BLaER1 (cell line): ENCODE results near the gene DNAJB13.

ENCODE experiments used
- H3K27ac ChIP-seq: shearing (Covaris generic); formaldehyde crosslinking; 2 replicates; pipeline ENCODE4 v1.8.1; 2022
- H3K27me3 ChIP-seq: shearing (Covaris generic); formaldehyde crosslinking; 2 replicates; pipeline ENCODE4 v1.8.1; 2022
- H3K36me3 ChIP-seq: shearing (Covaris generic); formaldehyde crosslinking; 2 replicates; pipeline ENCODE4 v1.8.1; 2022
- H3K4me1 ChIP-seq: shearing (Covaris generic); formaldehyde crosslinking; 2 replicates; pipeline ENCODE4 v1.8.1; 2022
- H3K4me2 ChIP-seq: shearing (Covaris generic); formaldehyde crosslinking; 2 replicates; pipeline ENCODE4 v1.8.1; 2022
- H3K4me3 ChIP-seq: shearing (Covaris generic); formaldehyde crosslinking; 2 replicates; pipeline ENCODE4 v1.8.1; 2022
- H3K9ac ChIP-seq: shearing (Covaris generic); formaldehyde crosslinking; 2 replicates; pipeline ENCODE4 v1.8.1; 2022
- H3K9me3 ChIP-seq: shearing (Covaris generic); formaldehyde crosslinking; 2 replicates; pipeline ENCODE4 v1.8.1; 2022
- H4K20me1 ChIP-seq: shearing (Covaris generic); formaldehyde crosslinking; 2 replicates; pipeline ENCODE4 v1.8.1; 2022
- Cebpa-rat ChIP-seq: shearing (Covaris generic); IDR thresholded peaks from 2 replicates; pipeline ENCODE4 v1.8.1; 2022

The DNAJB13 gene

GRCh38 chr11:73997120-73997770, 46.4 kb downstream of the DNAJB13 start:
- Histone ChIP-seq H3K36me3 (peaks cover 4% of the 10 kb centered on the region; the same call in 1 of the 2 replicates), H3K27me3 (no peaks in the 10 kb centered on the region), H4K20me1 (no peaks in the 10 kb centered on the region), H3K9ac (no peak overlapping the region), H3K4me1 (peaks cover 39% of the 10 kb centered on the region), H3K4me2 (peak overlapping the region; percentile 39), H3K27ac (no peak overlapping the region), H3K9me3 (no peaks in the 10 kb centered on the region), H3K4me3 (no peak overlapping the region)
- TF ChIP-seq Cebpa-rat = no peak

DNA sequence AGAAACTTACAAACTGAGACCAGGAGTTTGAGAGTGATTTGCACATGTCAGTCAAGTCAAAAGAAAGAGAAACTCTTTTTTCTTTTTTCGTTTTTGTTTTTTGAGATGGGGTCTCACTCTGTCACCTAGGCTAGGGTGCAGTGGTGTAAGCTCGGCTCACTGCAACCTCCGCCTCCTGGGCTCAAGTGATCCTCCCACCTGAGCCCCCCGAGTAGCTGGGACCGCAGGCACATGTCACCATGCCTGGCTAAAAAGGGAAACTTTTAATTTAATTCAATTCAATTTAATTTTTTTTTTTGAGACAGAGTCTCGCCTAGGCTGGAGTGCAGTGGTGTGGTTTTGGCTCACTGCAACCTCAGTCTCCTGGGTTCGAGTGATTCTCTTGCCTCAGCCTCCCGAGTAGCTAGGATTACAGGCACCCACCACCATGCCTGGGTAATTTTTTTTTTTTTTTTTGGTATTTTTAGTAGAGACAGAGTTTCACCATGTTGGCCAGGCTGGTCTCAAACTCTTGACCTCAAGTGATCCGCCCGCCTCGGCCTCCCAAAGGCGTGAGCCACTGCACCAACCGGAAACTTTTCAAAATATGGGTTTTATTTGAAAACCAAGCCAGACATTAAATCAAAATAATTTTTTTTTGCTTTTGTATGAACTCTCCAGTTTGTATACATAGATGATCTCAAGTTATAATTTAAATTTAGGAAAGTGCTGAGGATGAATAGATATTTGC, 48.2 kb downstream of the DNAJB13 start:
- no peak overlapping the region for H3K9ac ChIP-seq
- H4K20me1 ChIP-seq = no peaks in the 10 kb centered on the region
- H3K4me2 ChIP-seq = no peak overlapping the region
- no peak overlapping the region for H3K4me3 ChIP-seq
- peaks cover 17% of the 10 kb centered on the region for H3K36me3 ChIP-seq
- no peaks in the 10 kb centered on the region for H3K27me3 ChIP-seq
- no peak overlapping the region for H3K27ac ChIP-seq
- peaks cover 39% of the 10 kb centered on the region for H3K4me1 ChIP-seq
- no peaks in the 10 kb centered on the region for H3K9me3 ChIP-seq
- TF ChIP-seq Cebpa-rat = no peak

- peaks cover 22% of the 10 kb centered on the region for H3K36me3 ChIP-seq
- no peaks in the 10 kb centered on the region for H3K9me3 ChIP-seq
- H3K9ac ChIP-seq = no peak overlapping the region
- TF ChIP-seq Cebpa-rat = no peak
- no peak overlapping the region for H3K4me2 ChIP-seq
- H4K20me1 ChIP-seq = no peaks in the 10 kb centered on the region
- H3K4me1 ChIP-seq = peaks cover 37% of the 10 kb centered on the region
- no peaks in the 10 kb centered on the region for H3K27me3 ChIP-seq
- H3K27ac ChIP-seq = no peak overlapping the region
- no peak overlapping the region for H3K4me3 ChIP-seq
Measured at GRCh38 chr11:73999581-74000306, 48.9 kb downstream of the DNAJB13 start.

- no peaks in the 10 kb centered on the region for H3K9me3 ChIP-seq
- H3K4me1 ChIP-seq = peaks cover 33% of the 10 kb centered on the region
- no peak for TF ChIP-seq Cebpa-rat
- no peak overlapping the region for H3K27ac ChIP-seq
- no peaks in the 10 kb centered on the region for H4K20me1 ChIP-seq
- H3K4me3 ChIP-seq = no peak overlapping the region
- no peak overlapping the region for H3K9ac ChIP-seq
- H3K4me2 ChIP-seq = no peak overlapping the region
- no peaks in the 10 kb centered on the region for H3K27me3 ChIP-seq
- peaks cover 22% of the 10 kb centered on the region for H3K36me3 ChIP-seq
Measured at GRCh38 chr11:74000307-74001133, 49.7 kb downstream of the DNAJB13 start.

- Histone ChIP-seq H3K4me3 (no peak overlapping the region), H3K9ac (no peak overlapping the region), H3K9me3 (no peaks in the 10 kb centered on the region), H4K20me1 (no peaks in the 10 kb centered on the region), H3K36me3 (peaks cover 22% of the 10 kb centered on the region), H3K27ac (no peak overlapping the region), H3K4me1 (peaks cover 21% of the 10 kb centered on the region), H3K27me3 (no peaks in the 10 kb centered on the region), H3K4me2 (no peak overlapping the region)
- no peak for TF ChIP-seq Cebpa-rat
Measured at GRCh38 chr11:74001822-74002286, 51.0 kb downstream of the DNAJB13 start.

- H3K4me2 ChIP-seq = no peak overlapping the region
- H3K27me3 ChIP-seq = no peaks in the 10 kb centered on the region
- no peak for TF ChIP-seq Cebpa-rat
- no peak overlapping the region for H3K9ac ChIP-seq
- peaks cover 22% of the 10 kb centered on the region for H3K36me3 ChIP-seq
- H3K4me1 ChIP-seq = peaks cover 13% of the 10 kb centered on the region
- H3K27ac ChIP-seq = no peak overlapping the region
- no peaks in the 10 kb centered on the region for H3K9me3 ChIP-seq
- no peak overlapping the region for H3K4me3 ChIP-seq
- H4K20me1 ChIP-seq = no peaks in the 10 kb centered on the region
Measured at GRCh38 chr11:74002832-74003231, 52.0 kb downstream of the DNAJB13 start.

DNA sequence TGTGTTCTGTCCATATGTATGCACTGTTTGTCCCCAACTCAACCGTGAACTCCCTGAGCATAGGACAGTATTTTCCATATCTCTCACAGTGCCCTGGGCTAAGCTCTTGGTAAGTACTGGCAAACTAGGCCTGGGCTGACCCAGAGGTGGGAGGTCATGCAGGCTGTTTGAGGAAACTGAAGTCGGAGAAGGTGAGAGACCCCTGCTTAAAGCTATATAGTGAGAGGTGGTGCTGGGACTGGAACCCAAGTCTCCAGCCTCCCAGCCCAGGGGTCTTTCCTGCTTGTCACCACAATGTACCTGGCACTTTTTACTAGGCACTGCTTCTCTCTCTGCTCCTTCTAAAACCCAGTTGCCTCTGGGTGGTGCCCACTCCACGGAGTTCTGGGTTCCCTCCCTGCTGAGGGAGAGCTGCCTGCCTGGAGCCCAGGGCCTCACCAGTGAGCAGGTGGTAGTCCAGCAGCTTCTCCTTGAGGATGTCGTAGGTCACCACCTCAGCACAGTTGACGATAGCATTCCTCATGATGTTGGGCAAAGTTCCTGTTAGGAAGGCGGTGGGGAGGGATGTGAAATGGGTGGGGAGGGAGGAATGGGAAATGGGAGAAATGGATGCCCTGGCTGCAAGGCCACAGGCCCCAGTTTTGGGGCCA, 53.3 kb downstream of the DNAJB13 start:
- Histone ChIP-seq H3K27me3 (no peaks in the 10 kb centered on the region), H3K9ac (no peak overlapping the region), H3K36me3 (peaks cover 22% of the 10 kb centered on the region), H3K9me3 (no peaks in the 10 kb centered on the region), H3K27ac (no peak overlapping the region), H4K20me1 (no peaks in the 10 kb centered on the region), H3K4me1 (peaks cover 25% of the 10 kb centered on the region), H3K4me3 (no peak overlapping the region), H3K4me2 (no peak overlapping the region)
- no peak for TF ChIP-seq Cebpa-rat

- Histone ChIP-seq H4K20me1 (no peaks in the 10 kb centered on the region), H3K9ac (no peak overlapping the region), H3K4me1 (peaks cover 25% of the 10 kb centered on the region), H3K36me3 (peaks cover 22% of the 10 kb centered on the region), H3K9me3 (no peaks in the 10 kb centered on the region), H3K27me3 (no peaks in the 10 kb centered on the region), H3K4me2 (no peak overlapping the region), H3K27ac (no peak overlapping the region), H3K4me3 (no peak overlapping the region)
- TF ChIP-seq Cebpa-rat = no peak
Measured at GRCh38 chr11:74004759-74005615, 54.2 kb downstream of the DNAJB13 start.
